Stimulated activated CD4-positive, alpha-beta T cell treated with anti-CD3 and anti-CD28 coated beads, Interleukin-2, amount 100 ng/mL, for 24 hours (primary cell): ENCODE data around the gene TSPAN11.

ENCODE experiments used
- DNase-seq, 2 donors: peaks; one replicate each; pipeline ENCODE4 v3.0.0-alpha.2; 2020

Gene TSPAN11

DNA sequence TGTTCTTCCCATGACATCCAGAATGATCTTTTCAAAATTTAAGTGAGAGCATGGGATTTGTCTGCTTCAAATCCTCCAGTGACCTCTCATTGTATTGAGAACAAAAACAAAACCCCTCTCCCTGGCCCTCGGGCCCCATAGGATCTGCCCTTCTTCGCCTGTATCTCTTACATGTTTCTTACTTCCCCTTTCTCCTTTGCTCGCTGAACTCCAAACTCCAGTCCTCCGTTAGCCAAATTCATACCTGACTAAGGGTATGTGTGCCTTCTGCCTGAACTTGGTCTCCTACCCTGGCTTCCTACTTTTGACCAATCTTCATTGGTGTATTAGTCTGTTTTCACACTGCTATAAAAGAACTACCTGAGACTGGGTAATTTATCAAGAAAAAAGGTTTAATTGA is 13.2 kb upstream of the TSPAN11 start:
- no peak for DNase-seq

DNA sequence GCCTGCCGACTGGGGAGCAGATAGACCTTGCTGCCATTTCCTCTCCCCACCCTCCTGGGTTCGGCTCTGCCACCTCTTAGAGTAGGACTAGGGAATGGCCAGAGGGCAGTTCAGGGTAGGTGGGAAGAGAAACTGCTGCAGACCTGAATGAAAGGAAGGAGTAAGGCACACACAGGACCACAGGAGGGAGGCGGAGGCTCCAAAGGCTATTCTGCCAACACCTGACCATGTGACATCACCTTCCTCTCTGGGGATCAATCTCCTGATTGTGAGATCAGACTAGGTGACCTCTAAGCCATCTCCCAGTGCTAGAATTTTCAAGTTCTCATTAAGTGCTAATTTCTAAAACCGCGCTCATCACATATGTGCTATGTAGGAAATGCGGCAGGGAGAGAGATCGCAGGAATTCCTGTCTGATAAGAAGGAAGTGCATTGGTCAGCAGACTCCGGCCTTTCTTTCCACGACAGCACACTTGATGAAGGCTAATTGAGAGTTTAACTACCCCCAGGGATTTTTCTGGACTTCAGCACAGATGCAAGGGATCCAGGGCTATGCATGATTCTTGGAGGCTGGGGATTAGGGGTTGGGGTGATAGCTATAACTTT is 11.5 kb upstream of the TSPAN11 start:
- DNase-seq = no peak

DNA sequence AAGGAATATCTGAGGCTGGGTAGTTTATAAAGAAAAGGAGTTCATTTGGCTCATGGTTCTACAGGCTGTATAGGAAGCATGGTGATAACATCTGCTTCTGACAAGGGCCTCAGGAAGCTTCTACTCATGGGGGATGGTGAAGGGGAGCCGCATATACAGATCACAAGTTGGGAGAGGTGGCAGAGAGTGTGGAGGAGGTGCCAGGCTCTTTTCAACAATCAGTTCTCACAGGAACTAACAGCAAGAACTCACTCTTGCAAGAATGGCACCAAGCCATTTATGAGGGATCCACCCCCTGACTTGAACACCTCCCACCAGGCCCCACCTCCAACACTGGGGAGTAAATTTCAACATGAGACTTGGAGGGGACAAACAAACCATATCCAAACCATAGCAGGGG is 3.5 kb upstream of the TSPAN11 start:
- DNase-seq = no peak

DNA sequence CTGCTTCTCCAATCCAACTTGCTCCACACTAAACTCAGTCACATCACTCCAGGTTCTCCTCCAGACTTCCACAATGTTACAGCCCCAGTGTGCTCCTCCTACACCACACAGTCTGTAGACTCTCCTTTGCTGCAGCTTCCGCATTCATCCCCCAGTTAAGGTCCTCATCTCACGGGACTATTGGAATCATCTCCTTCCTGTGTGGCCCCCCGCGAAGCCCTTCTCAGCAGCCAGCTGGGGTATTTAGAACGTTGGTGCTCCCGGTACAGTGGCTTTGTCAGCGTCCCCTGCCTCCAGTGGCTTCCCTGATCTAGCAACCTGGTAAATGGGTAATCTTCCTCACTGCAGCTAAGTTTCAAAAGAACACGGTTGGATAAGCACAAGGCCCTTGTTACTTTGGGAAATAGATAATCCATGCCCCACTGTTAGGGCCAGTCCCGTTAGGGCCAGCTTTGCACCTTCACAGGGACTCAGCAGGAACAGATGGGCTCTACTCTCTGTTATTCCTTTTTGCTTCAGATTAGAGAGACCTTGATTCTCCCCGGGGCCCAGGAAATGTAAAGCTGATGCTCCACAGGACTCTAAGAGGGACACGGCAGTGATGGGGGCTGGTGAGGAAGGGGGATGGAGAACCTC is 823 bp upstream of the TSPAN11 start:
- DNase-seq = no peak

DNA sequence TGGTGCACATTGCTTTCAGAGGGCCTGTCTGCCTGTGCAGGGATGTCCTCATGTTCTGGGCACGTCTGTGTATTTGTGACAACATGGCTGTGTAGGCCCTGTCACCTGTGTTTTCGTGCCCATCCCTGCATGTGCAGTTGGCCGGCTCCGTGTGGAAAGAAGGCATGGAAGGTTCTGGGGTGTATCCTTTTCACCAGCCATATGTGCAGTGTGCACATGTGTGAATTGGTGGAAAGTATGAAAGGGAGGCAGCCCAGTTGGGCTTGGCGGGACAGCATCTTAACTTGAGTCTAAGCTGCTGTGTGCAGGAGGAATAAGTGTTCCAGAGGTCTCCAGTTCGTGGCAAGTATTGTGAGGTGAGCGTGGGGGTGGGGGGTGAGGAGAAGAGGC is 669 bp downstream of the TSPAN11 start:
- DNase-seq = no peak

DNA sequence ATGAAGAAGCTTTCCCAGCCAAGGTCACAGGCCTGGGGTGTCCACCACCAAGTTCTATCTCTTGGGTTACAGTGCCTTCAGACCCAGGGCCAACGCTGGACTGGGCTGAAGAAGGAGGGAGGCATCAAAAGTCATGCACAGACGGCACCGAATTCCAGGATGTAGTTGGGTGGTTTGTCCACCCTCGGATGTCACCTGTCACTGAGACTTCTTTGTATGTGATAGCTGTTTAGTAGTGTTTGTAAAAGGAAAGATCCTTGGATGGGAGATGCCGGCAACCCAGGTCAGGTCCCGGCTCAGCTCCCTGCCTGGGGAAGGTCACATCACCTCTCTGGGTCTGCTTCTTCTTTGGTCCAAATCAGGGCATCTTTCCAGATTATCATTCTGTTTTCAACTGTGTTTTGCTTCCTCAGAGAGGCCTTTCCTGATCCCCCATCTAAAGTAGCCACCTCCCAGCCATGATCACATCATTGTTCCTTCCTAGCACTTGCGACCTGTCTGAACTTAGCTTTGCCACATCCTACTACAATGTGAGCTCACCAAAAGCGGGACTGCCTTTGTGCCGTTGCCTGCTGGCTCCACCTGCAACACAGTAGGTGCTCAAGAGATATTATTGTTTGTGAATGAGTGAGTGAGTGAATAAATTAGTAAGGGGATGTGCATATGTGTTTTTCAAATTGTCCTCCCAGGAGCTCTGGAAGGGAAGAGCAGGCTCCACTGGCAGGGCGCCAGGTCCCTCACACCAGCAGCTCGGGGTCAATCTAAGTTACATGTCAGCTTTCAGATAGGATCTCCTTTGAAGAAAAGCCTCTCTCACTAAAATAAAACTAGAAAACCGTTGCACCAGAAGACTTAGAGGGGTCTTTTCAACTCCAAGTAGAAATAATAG is 2.1 kb downstream of the TSPAN11 start:
- DNase-seq = no peak

DNA sequence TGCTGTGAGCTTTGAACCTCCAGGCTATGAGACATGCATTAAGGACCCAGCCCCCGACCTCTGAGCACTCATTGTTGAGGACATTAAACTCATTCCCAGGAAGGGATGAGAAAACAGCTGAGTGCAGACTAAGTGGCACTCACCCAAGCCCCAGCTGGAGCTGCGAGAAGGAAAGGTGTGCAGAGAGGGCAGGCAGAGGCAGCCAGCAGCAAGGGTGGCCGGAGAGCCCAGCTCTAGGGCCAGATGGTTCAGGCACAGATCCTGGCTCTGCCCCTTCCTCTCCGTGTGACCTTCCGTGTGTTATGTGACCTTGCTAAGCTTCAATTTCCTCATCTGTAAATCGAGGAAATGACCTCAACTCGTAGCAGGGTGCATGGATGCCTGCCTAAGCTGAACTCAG is 3.7 kb downstream of the TSPAN11 start:
- no peak for DNase-seq

DNA sequence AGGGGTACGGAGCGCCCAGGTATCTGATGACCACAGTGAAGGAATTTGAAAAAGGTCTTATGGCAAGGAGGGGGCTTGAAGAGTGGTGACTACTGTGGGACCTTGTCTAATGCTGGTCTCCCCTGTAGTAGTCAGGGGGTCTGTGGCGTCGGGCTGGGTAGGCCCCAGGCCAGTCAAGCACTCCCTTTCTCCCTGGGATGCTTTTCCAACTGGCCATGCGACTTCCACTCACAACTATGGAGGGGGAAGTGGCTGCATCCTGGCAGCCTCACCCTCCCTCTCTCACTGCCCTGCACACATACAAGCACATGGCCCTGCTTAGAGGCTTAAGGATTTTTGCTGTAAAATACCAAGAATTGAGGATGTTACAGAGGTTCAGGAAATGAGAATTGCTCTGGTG is 4.1 kb downstream of the TSPAN11 start:
- DNase-seq = no peak

DNA sequence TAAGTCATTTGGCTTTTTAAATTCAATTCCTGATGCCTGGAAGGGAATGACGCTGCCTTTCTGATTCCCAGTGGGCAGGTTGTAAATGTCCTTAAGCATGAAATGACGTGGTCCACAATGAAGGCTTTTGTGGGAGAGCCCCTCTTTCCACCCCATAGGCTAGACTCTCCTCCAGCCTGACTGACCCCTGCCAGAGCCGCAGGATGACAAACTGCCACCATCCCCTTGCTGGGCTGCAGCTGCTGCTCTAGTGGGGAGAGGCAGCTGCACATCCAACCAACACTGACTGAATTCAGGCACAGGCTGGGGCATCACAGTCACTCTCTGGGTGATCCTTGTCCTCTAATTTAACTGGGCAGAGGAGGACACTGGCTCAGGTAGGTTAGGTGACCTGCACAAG is 6.3 kb downstream of the TSPAN11 start:
- DNase-seq = no peak

DNA sequence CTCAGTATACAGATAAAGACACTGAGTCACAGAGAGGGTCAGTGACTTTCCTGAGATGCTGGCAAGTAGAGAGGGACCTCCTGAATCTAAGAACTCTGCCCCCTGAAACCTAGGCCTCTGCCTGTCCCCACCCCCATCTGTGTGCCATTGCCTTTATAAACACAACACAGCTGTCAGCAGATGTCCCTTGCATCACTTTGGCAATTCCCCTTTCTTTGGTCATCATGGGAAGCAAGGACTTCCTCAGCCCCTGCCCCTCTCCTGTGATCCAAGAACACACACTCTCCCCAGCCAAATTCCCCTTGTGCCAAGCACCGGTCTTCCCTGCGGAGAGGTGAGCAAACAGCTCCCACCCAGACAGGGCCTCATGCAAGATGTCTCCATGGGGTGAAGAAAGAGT is 8.3 kb downstream of the TSPAN11 start:
- no peak for DNase-seq

DNA sequence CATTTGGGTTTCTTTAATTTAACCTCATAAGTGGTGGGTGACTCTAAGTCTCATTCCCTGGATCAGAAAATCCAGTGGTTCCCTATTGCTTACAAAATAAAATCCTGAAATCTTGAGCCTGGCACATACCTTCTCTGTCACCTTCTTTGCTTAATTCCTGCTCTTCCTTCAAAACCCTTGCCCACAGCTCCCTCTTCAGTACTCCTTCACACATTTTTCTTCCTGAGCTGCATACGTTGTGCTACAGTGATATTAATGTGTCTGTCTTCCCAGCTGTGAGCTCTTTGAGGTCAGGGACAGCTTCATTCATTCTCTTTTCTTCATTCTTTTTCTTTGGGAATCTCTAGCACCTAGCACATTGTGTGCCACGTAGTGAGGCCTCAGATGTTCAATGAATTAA is 9.5 kb downstream of the TSPAN11 start:
- DNase-seq = no peak

DNA sequence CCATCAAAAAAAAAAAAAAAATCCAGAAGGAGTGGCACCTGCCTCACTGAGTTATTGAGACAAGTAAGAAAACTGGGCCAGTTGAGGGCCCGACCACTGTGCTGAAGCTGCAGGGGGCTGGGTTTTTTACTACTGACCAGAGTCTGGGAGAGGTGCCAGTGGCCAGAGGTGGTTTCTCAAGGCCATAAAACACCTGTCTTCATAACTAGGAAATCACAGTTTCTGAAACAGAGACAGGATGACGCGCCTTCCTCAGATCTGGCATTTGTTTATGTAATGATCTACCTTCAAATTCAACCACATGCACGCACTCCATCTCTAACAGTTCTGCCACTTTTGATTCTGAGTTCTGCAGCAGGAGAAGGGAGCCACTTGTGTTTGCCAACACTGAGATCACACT is 12.7 kb downstream of the TSPAN11 start:
- DNase-seq = no peak

DNA sequence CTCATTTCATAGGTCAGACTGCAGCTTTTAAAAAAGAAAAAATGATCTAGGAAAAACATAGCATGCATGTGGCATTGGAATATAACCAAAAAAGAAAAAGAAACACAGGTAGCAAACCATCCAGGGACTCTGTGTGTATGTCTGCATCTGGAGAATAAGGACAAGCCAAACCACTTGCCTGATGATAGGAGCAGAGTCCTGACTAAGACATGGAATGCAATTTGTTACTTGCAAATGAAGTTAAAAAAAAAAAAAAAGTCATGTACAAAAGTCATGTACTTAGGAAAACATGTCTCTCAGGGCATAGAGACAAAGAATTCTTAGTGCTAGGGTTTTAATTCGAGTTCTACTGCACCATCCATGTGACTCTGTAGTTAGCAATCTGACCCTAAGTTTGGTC is 15.9 kb downstream of the TSPAN11 start:
- DNase-seq = no peak

DNA sequence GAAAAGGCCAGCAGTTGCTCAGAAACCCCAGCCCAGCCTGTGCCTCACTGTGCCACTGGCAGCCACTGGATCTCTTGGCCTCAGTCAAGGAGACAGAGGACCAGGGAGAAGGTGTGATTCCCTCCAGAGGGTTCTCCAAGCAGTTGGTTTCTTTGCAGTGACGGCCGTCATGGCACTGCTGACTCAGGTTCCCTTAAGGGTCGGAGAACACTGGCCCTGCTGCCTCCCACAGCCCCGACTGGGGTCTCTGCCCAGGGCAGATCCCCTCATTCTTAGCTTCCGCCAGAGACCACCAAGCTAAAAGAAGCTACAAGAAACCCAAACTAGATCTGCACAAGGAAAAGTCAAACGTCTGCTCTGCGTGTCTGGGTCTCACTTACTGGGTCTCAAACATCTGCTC is 16.4 kb downstream of the TSPAN11 start:
- DNase-seq = no peak

DNA sequence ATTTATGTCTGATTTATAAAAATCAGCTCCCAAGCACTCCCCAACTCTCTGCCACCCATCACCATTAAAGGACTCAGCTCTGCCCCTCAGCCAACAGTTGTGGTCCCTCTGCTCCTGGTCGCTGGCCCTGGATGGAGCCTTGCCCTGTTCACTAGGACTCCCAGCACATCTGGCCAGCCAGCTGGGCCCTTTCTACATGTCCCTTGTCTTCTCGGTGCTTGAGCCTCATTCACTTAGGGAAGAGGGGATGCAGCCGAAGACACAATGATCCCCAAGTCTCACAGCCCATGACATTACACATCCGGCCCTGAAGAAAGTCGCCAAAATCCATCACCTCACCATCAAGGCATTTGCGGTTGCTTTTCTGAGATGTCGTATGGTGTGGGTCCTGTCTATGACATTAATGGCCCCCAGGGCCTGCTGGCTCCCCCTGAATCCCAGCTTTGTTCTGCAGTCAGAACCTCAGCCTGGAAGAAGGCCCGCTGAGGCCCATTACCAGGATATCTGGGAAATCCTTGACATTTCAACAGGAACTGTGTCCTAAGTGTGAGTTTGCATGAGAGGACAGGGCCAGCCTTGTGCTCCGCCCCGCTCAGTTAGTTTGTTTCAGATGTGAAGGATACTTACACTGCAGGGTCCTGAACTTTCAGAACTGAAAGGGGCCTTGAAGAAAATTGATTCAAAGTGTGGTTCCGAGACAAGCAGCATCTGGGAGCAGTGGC is 19.1 kb downstream of the TSPAN11 start:
- DNase-seq = no peak

DNA sequence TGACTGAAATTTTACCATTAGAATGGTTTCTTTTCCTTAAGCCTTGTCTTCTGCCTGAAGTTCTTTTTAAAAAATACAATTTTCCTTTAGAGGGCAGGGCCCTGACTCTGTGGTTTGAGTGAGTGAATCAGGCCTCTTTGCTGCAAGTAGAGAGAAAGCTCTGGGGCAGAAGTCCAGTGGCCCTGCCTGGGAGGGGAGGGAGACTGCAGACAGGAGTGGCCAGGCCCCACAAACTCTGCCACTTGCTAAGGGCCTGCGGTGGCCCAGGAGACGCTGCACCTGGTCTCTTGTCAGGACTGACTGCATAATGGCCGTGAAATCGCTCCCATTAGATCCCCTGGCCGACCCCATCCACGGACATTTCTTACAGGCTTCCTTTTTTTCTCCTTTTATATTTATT is 25.5 kb downstream of the TSPAN11 start:
- DNase-seq = no peak

DNA sequence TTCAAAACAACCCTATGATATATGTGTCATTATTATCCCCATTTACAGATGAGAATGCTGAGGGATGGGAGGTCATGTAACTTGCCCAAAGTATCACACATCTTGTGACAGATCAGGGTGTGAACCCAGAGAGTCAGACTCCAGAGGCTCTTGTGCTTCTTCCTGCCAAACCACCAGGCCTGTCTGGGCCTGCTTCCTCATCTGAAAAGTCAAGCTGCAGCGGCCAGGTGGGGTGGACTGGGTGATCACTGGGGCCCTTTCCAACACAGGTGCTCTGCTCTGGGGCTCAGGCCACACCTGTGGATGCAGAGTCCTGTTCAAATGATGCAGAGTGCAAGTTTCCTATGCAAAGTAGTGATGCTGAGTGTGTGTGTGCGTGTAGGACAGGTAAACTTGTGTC is 26.7 kb downstream of the TSPAN11 start:
- no peak for DNase-seq

DNA sequence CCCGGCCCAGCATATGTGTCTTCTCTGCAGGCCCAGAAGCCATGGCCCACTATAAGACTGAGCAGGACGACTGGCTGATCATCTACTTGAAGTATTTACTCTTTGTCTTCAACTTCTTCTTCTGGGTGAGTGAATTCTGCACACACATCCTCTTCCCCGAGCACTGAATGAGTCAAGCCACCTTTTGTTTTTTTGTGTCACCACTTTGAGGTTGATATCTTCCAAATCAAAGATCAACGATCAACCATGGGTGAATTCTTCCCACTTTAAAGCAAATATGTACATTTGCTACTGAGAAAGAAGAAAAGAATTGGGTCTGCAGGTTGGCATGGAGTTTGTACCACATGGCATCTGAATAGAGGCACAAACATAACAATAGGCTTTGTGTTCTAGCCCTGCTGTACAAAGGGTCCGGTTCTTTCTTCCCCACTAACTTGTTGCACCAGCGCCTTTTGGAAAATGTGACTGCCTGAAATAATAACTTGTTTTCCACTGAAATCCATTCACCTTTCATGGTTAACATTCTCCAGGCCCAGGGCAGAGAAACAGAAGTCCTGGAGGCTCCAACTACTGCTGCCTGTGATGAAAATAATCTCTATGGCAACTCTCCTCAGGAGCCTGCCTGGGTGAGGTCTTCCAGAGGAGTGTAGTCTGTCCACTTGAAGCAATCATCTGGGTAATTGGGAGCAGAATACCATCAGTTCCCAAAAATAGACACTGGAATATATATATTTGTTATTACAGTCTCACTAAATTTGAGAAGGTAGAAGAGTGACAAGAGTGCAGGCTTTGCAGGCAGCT is 27.6 kb downstream of the TSPAN11 start:
- no peak for DNase-seq

DNA sequence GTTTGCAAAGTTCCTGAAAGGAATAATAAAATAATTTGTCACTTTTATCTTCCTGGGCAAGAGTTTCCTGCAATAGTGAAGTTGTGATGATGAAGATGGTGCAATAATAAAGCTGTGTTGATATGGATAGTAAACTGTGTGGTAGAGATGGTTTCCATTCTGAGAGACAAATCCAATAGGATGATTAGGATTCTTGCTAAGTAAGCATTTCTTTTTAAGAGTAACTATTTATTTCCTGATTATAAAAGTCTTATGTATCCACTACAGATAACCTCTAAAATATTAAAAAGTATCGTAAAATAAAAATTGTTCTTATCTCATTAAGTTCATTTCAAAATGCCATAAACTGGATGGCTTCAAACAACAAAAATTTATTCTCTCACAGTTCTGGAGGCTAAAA is 28.7 kb downstream of the TSPAN11 start:
- DNase-seq = no peak

DNA sequence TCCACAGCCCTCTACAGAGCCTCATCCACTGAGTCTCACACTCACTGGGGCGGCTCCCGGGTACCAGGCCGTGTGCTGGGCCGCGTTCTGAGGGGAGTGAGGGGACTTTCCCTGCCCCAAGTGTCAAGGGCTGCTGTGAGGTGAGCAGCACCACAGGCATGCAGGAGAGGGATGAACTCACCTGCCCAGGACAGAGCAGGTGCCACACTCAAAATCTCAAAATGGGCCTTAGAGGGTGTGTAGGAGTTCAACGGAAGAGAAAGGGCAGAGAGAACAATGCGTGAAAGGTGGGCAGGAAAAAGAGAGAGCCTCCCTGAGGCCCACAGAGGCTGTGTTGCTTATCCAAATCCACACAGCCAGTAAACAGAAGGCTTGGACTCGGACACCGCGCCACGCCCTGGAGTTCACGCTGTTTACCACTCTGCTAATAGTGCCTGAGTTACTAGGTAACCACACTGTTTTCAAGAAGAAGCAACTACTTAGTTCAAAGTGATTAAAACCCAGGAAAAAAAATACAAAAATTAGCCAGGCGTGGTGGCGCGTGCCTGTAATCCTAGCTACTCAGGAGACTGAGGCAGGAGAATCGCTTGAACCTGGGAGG is 32.7 kb downstream of the TSPAN11 start:
- DNase-seq = no peak

DNA sequence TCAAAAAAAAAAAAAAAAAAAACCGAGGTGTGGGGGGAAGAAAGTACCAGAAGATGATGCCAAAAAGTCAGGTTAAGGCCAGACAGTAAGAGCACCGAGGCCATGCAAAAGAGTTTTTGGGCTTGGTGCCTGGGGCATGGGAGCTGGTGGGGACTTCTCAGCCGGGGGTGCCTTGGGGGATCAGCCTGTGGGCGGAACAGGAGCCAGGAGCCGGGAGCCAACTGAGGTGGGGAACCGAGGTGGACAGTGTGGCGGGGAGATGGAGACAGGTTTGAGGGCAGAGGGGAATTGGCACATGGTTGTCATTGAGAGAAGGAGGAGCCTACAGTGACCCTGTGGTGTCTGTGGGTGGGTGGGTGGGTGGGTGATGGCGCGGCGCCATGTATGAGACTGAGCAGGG is 33.2 kb downstream of the TSPAN11 start:
- DNase-seq = no peak

DNA sequence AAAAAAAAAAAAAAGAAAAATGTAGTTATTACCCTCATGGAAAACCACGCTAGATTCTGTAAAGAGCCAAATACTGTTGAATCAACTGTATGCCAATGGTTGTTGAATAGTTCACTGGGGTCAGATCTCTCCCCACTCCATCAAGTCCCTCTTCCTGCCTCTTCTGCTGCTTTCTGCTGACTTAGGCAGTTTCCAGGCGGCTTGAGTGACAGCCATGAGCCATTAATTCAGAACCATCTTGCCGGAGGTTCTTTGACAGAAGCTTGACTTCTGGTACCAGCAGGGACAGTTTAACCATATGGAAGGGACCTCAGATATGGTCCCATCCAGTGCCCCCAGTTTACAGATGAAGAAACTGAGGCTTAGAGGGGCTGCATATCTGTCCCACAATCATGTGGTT is 34.5 kb downstream of the TSPAN11 start:
- DNase-seq = no peak
